Heart right ventricle (tissue), 16 donors: ENCODE data around the gene SURF6. TPM values are rescaled to one million over a fixed set of nuclear protein-coding genes. Genes with fewer than 3 reads are reported as not detected.
A peak's percentile ranks its signal among the peaks of the same experiment; 100 is the strongest.

Source experiments
- ATAC-seq, 8 donors: fragments of 200-7000 bp; cut with Tn5 transposase; one replicate each; pipeline ENCODE4 v1.9.1; 2020; ENCODE audit warnings: mild to moderate bottlenecking in 8 of 8, moderate library complexity in 8 of 8, moderate number of reproducible peaks in 1 of 8
- DNase-seq, 2 donors: peaks; one replicate each; pipeline ENCODE4 v3.0.0-alpha.2; 2020
- H3K27ac ChIP-seq, 10 donors: fragments of 200-600 bp; sonication (generic) in 2 of 10; one replicate each; pipeline versions ENCODE4 v1.5.0 to v1.8.0; 2020 to 2022; ENCODE audit warnings: mild to moderate bottlenecking in 3 of 10
- H3K27me3 ChIP-seq, 7 donors: fragments of 200-600 bp; one replicate each; pipeline ENCODE4 v1.8.0; 2021 to 2022; ENCODE audit warnings: mild to moderate bottlenecking in 2 of 7
- H3K36me3 ChIP-seq, 9 donors: fragments of 200-600 bp; sonication (generic) in 1 of 9; one replicate each; pipeline versions ENCODE4 v1.5.0 to v1.8.0; 2020 to 2022; ENCODE audit warnings: mild to moderate bottlenecking in 2 of 9
- H3K4me1 ChIP-seq, 9 donors: fragments of 200-600 bp; sonication (generic) in 1 of 9; one replicate each; pipeline versions ENCODE4 v1.5.0 to v1.8.0; 2020 to 2022; ENCODE audit warnings: mild to moderate bottlenecking in 4 of 9
- H3K4me3 ChIP-seq, 10 donors: fragments of 200-600 bp; sonication (generic) in 2 of 10; one replicate each; pipeline versions ENCODE4 v1.5.0 to v1.8.0; 2020 to 2022; ENCODE audit warnings: mild to moderate bottlenecking in 7 of 10, moderate library complexity in 2 of 10
- H3K9me3 ChIP-seq, 11 donors: fragments of 200-600 bp in 10 of 11; sonication (generic) in 2 of 11; one replicate each; pipeline versions ENCODE4 v1.5.0 to v1.8.0; 2013 to 2022; ENCODE audit warnings: mild to moderate bottlenecking in 2 of 11, control low read depth in 1 of 11, moderate library complexity in 1 of 11
- CTCF ChIP-seq, 9 donors: fragments of 200-600 bp; sonication (generic) in 2 of 9; IDR thresholded peaks; one replicate each; pipeline versions ENCODE4 v1.5.0 to v1.8.0; 2021 to 2022; ENCODE audit warnings: antibody characterized with exemption in 9 of 9, mild to moderate bottlenecking in 5 of 9, moderate library complexity in 1 of 9
- WGBS, 2 donors: extraction: QIAGEN DNeasy Blood & Tissue Kit; methylation state at CpG; one replicate each; pipeline ENCODE4 v1.1.7; 2013; ENCODE audit warnings: inconsistent platforms in 1 of 2; 5-methylcytosine and 5-hydroxymethylcytosine counted together
- intact Hi-C, 10 donors: fragments of 100-400 bp; cut with DNase I; formaldehyde crosslinking; loops; one replicate each; pipeline versions ENCODE4 v1.11.1 to v1.14.2; 2022
- polyA plus RNA-seq, 2 donors: library from polyadenylated mRNA; stranded (reverse); fragments of 200-250 nt; gene quantifications; one replicate each; pipeline ENCODE4 v1.2.3, GENCODE V29; 2013
- total RNA-seq, 10 donors: library from RNA; stranded (reverse); fragmentation: NEBNext Ultra II Directional in 3 of 10; extraction: Animal tissue kit (Norgen Biotek cat#: 25700) in 3 of 10; gene quantifications; one replicate each; pipeline versions ENCODE4 v1.2.1 to v1.2.4, GENCODE V29; 2021 to 2023
- donor health status: Arrhythmogenic right ventricular cardiomyopathy.
- donor health status: ischemic (EF 13 %, LVEDD 7.1; RV severe dilation, severe dysfunction).
- donor health status: healthy with polysubstance abuse.
- donor health status: DM: no; HTN: yes; CAD: no.
- donor health status: DM: no; HTN: no; CAD: no.
- donor health status: ischemic (EF 25% LVEDD 6.9; RV normal size, moderate dysfunction).
- donor health status: ischemic (EF 25% LVEDD 5.7; RV mildly dilated, moderate dysfunction).
- donor health status: healthy.
- donor health status: DM: yes; HTN: yes; CAD: no.
- donor health status: Ischemic cardiomyopathy.
- donor health status: ischemic (EF 35%, LVEDD 5.7; RV mildly dilated, moderate dysfunction).
- donor health status: nonischemic (EF 11% LVEDD 7.7; RV severe dilation, severe dysfunction).
- donor health status: DM: yes; HTN: yes; CAD: no.
- donor health status: PGD.
- donor health status: ischemic (EF 29% LVEDD 5.4; RV normal size, mild dysfunction).
- donor health status: nonischemic (EF 23%, LVEDD 6.1; RV moderate dilation, normal function).

Gene SURF6
- total and polyA plus RNA-seq, 12 donors, result 9.1 to 14.8 (median 11.8) TPM

DNA sequence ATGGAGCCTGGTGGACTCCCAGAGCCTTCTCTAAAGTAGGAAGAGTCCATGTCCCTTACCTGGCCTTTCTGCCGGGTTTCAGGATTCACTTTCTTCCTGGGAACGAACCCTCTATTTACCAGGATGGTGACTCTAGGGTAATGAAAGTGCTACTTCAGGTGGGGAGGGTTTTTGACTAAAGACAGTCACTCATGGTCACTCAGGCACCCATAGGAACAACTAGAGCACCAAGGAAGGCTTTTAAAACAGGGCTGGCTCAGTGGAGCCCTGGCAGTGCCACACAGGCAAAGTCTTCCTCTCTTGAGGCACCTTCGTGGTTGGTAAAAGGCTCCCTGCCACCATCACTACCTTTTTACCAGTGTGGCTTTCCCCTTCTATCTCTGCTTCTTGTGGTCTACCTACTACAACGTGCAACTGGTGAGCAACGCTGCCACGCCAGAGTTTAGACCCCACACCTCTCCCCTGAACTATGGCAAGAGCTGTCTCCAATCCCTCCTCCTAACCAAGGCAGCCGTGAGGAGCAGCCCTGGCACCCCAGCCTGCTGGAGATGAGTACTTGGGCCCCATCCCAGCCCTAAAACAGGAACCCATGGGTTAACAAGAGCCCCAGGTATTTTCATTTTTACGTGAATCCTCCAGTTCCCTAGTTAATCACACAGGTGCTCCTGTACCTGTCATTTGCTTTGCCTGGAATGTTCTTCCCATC lies 16.8 kb upstream of the SURF6 start:
- no peaks in the 10 kb centered on the region for H3K27me3 ChIP-seq
- ATAC-seq (no peak), DNase-seq (no peak)
- no peak overlapping the region for H3K4me3 ChIP-seq
- TF ChIP-seq CTCF (IDR thresholded peaks at IDR 0.05), result no peak
- H3K9me3 ChIP-seq, result no peaks in the 10 kb centered on the region
- H3K36me3 ChIP-seq, result peaks cover 0 to 60% (median 37%) of the 10 kb centered on the region in 9 donors
- H3K4me1 ChIP-seq, result peaks cover 5 to 45% (median 40%) of the 10 kb centered on the region in 9 donors
- H3K27ac ChIP-seq, result no peak overlapping the region
- WGBS, 2 donors, result 74 to 81% methylated on average over 8 of the region's 8 CpGs
- intact Hi-C loops, result loop anchor here in 1 of 10 donors (10.0 kb wide), 1 partner anchor 62 kb away; the partner anchor contains the start of gene REXO4

- 74 to 77% methylated on average over 14 of the region's 14 CpGs for WGBS, 2 donors
- no peak for ATAC-seq
- peaks cover 0 to 60% (median 37%) of the 10 kb centered on the region in 9 donors for H3K36me3 ChIP-seq
- no peak for DNase-seq
- no peak overlapping the region for H3K4me3 ChIP-seq
- H3K27me3 ChIP-seq, result no peaks in the 10 kb centered on the region
- TF ChIP-seq CTCF (IDR thresholded peaks at IDR 0.05), result peak in 6 of 9 donors; percentile 15 to 51 (median 36)
- H3K27ac ChIP-seq, result no peak overlapping the region
- intact Hi-C loops, result loop anchor here in 1 of 10 donors (10.0 kb wide), 1 partner anchor 63 kb away; the partner anchor contains the start of gene REXO4
- peaks cover 3 to 40% (median 37%) of the 10 kb centered on the region in 9 donors for H3K4me1 ChIP-seq
- no peaks in the 10 kb centered on the region for H3K9me3 ChIP-seq
Observed at GRCh38 chr9:133351908-133352634, 16.1 kb upstream of the SURF6 start.

DNA sequence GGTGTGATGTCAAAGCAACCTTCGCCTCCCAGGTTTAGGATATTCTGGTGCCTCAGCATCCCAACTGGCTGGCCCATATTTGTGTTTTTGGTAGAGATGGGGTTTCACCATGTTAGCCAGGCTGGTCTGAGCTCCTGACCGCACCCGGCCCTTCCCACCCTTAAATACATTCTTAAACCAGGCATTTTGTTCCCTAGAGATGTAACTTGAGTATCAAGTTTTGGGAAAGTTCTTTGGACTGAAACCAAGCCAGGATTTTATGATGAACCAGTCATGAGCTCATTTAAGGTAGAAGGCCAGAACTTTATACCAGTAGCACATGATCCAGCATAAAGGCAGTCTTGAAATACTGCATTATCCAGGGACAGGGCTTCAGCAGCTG lies 15.5 kb upstream of the SURF6 start:
- H3K4me1 ChIP-seq, result peaks cover 5 to 41% (median 38%) of the 10 kb centered on the region in 9 donors

More for the DNA sequence above, 15.5 kb upstream of the SURF6 start:
- TF ChIP-seq CTCF (IDR thresholded peaks at IDR 0.05), result no peak
- intact Hi-C loops, result loop anchor here in 1 of 10 donors (10.0 kb wide), 1 partner anchor 63 kb away; the partner anchor contains the start of gene REXO4
- ATAC-seq, result no peak
- no peaks in the 10 kb centered on the region for H3K27me3 ChIP-seq
- no peaks in the 10 kb centered on the region for H3K9me3 ChIP-seq
- peaks cover 0 to 60% (median 37%) of the 10 kb centered on the region in 9 donors for H3K36me3 ChIP-seq
- WGBS, 2 donors, result 93% methylated on average over 3 of the region's 3 CpGs
- no peak overlapping the region for H3K27ac ChIP-seq
- no peak overlapping the region for H3K4me3 ChIP-seq
- no peak for DNase-seq
